Measurements from ENCODE around the gene TINAG. TPM values are rescaled to one million over a fixed set of nuclear protein-coding genes. Genes with fewer than 3 reads are reported as not detected.

TINAG gene, protein sequence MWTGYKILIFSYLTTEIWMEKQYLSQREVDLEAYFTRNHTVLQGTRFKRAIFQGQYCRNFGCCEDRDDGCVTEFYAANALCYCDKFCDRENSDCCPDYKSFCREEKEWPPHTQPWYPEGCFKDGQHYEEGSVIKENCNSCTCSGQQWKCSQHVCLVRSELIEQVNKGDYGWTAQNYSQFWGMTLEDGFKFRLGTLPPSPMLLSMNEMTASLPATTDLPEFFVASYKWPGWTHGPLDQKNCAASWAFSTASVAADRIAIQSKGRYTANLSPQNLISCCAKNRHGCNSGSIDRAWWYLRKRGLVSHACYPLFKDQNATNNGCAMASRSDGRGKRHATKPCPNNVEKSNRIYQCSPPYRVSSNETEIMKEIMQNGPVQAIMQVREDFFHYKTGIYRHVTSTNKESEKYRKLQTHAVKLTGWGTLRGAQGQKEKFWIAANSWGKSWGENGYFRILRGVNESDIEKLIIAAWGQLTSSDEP
- not detected for total RNA-seq

DNA sequence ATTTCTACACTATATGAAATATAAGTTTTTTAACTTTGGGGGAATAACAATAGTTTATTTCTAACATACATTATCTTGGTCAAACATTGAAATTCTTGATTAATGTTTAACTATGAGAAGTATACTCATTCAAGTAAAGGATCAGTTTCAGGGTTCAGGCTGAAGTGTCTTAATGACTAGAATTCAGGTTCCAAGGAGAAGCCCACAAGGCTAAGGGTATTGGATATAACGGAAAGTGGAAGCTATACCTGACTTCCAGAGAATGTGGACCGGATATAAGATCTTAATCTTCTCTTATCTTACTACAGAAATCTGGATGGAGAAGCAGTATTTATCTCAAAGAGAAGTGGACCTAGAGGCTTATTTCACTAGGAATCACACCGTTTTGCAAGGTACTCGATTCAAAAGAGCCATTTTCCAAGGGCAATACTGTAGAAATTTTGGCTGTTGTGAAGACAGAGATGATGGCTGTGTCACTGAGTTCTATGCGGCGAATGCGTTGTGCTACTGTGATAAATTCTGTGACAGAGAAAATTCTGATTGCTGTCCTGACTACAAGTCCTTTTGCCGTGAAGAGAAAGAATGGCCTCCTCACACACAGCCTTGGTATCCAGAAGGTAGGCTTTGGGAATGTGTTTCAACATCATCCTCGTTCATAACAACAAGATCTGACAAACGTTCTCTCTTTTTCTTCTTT lies at the start of gene TINAG:
Gene TINAG (plus strand): TSS at position 153 of the 697 bp plus-strand sequence. CDS start 110 bp downstream, at position 263.
- ChIA-PET CTCF (no interaction called here), POLR2A (no interaction called here)
- H3K27ac Mint-ChIP-seq, result no peak within 1 kb of the TSS
- H3K9me3 Mint-ChIP-seq (ENCODE audit: insufficient read depth), result peaks cover 4% of the 10 kb centered on the region
- DNase-seq (no peak), ATAC-seq (no peak)
- no peaks in the 10 kb centered on the region for H3K4me1 Mint-ChIP-seq (ENCODE audit: low read depth)
- H3K36me3 Mint-ChIP-seq (ENCODE audit: low read depth), result no peaks in the 10 kb centered on the region
- no peaks in the 10 kb centered on the region for H3K27me3 Mint-ChIP-seq (ENCODE audit: low read depth)
- no peak within 1 kb of the TSS for H3K4me3 Mint-ChIP-seq

DNA sequence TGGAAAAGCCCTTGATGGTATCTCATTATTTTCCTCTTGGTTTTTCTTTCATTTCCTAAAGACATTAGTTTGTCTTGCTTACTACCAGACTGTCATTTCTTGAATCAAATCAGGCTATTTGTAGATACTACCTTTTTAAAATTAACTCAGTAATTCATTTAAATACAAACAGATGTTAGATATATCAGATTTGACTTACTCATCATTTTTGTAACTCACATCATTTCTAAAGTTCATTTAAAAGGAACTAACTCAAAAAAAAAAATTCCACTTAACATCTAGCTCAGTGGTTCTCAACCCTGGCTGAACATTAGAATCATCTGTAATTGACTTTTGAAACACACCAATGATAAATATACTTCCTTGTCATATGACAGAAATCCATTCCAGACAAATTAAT lies 48.2 kb upstream of the TINAG start:
- H3K9me3 Mint-ChIP-seq (ENCODE audit: insufficient read depth), result no peaks in the 10 kb centered on the region
- no peak overlapping the region for H3K4me3 Mint-ChIP-seq
- no peaks in the 10 kb centered on the region for H3K27me3 Mint-ChIP-seq (ENCODE audit: low read depth)
- POLR2A ChIA-PET, result no interaction called here
- H3K4me1 Mint-ChIP-seq (ENCODE audit: low read depth), result no peaks in the 10 kb centered on the region
- ATAC-seq (no peak), DNase-seq (no peak)
- no peak overlapping the region for H3K27ac Mint-ChIP-seq
- no peaks in the 10 kb centered on the region for H3K36me3 Mint-ChIP-seq (ENCODE audit: low read depth)
- CTCF ChIA-PET, result no interaction called here

DNA sequence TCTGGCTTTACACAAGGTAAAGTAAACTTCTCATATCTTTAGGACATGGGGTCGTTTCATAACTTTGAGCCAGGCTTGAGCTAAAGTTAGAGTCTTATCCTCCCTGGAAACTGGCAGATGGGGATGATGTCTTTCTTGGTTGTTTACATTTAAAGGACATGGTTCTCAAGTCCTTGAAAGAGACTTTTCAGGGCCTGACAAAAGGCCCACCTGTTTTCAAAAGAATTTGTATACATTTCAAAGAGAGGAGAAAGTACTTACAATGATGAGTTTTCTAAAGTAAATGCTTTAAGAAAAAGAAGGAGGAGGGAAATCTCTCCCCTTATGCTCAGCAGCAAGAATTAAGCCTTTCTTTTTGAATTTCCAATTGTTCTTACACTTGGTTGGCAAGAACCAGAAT lies 45.7 kb upstream of the TINAG start:
- DNase-seq (no peak), ATAC-seq (no peak)
- ChIA-PET POLR2A (no interaction called here), CTCF (no interaction called here)
- Mint-ChIP-seq H3K36me3 (ENCODE audit: low read depth) (no peaks in the 10 kb centered on the region), H3K27me3 (ENCODE audit: low read depth) (no peaks in the 10 kb centered on the region), H3K27ac (no peak overlapping the region), H3K4me3 (no peak overlapping the region), H3K4me1 (ENCODE audit: low read depth) (no peaks in the 10 kb centered on the region), H3K9me3 (ENCODE audit: insufficient read depth) (no peaks in the 10 kb centered on the region)

DNA sequence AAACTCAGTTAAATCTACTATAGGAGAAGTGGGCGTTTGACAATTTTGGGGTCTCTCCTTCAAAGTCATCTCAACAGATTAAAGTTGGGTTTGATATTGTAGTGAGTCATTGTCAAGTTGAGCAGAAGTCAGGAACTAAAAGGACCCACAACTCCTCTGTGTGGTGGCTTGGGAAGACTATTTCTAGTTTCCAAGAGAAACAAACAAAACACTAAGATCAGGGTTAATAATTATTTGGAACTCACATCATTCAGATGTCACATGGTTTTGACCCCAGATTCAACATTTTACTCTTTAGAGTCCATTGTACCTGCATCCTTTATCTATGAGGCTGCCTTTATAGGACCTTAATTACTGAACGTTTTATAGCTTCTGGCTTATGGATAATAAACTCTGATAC lies 45.3 kb upstream of the TINAG start:
- ChIA-PET POLR2A (no interaction called here), CTCF (no interaction called here)
- H3K27me3 Mint-ChIP-seq (ENCODE audit: low read depth), result no peaks in the 10 kb centered on the region
- ATAC-seq (no peak), DNase-seq (no peak)
- no peaks in the 10 kb centered on the region for H3K9me3 Mint-ChIP-seq (ENCODE audit: insufficient read depth)
- H3K27ac Mint-ChIP-seq, result no peak overlapping the region
- H3K36me3 Mint-ChIP-seq (ENCODE audit: low read depth), result no peaks in the 10 kb centered on the region
- H3K4me1 Mint-ChIP-seq (ENCODE audit: low read depth), result no peaks in the 10 kb centered on the region
- no peak overlapping the region for H3K4me3 Mint-ChIP-seq

DNA sequence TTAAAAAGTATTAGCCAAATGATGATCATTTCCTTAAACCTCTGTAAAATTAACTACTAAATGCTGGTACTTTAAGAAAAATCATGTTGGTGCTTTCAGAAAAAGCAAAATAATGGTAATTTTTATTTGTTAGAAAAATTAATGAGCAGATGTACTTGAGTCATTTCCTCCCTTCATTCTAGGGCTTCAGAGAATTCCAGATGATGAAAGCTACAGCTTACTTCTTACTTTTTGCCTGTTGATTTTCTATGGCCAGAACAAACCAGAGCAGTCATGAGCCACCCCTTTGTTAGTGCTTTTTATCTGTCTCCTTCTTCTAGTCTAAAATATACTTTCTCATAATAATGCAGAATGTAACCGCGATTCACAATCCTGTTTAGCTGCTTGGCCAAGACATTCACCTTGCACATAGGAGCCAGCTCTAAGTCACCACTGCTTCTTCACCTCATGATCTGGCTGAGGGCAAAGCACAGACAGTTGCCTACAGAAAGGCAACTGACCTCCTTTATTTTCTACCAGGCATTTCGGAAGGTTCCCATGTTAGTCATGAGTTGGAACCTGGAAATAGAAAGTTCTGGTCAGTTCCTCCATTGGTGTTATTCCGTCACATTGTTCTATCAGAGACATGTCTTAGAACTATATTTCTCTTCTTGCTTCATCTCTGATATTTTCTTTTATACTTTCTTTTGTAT lies 43.5 kb upstream of the TINAG start:
- DNase-seq (no peak), ATAC-seq (no peak)
- H3K4me3 Mint-ChIP-seq, result no peak overlapping the region
- CTCF ChIA-PET, result interaction anchor here (1.0 kb wide), 1 partner anchor 21 kb away, joined by 3 read pairs; no protein-coding TSS in a partner anchor
- H3K27me3 Mint-ChIP-seq (ENCODE audit: low read depth), result no peaks in the 10 kb centered on the region
- POLR2A ChIA-PET, result no interaction called here
- H3K36me3 Mint-ChIP-seq (ENCODE audit: low read depth), result no peaks in the 10 kb centered on the region
- no peaks in the 10 kb centered on the region for H3K4me1 Mint-ChIP-seq (ENCODE audit: low read depth)
- no peaks in the 10 kb centered on the region for H3K9me3 Mint-ChIP-seq (ENCODE audit: insufficient read depth)
- H3K27ac Mint-ChIP-seq, result no peak overlapping the region

DNA sequence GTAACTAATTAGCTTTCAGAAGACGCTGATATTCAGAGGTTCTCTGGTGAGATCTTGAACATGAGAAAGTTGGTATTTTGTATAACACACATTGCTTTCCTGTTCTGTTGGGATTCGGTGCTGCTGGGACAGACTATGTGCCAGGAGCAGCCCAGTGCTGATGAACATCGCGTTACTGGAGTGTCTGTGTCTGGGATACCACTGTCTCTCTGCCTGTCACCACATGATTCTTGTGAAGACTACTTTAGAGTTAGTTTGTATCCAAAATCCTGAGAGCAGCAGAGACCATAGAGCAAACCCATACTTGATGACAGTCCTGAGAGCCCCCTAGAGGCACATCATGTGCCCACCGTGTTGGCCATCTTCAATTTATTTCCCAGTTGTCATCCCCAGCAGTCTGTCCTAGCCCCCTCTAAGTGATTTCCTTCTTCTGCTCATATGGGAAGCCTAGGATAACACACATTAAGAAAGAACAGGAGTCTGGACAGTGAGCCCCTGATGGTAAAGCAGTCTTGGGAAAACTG lies 41.8 kb upstream of the TINAG start:
- ATAC-seq, result no peak
- ChIA-PET CTCF (no interaction called here), POLR2A (no interaction called here)
- DNase-seq, result no peak
- Mint-ChIP-seq H3K4me3 (no peak overlapping the region), H3K9me3 (ENCODE audit: insufficient read depth) (no peaks in the 10 kb centered on the region), H3K27me3 (ENCODE audit: low read depth) (no peaks in the 10 kb centered on the region), H3K4me1 (ENCODE audit: low read depth) (no peaks in the 10 kb centered on the region), H3K27ac (no peak overlapping the region), H3K36me3 (ENCODE audit: low read depth) (no peaks in the 10 kb centered on the region)

DNA sequence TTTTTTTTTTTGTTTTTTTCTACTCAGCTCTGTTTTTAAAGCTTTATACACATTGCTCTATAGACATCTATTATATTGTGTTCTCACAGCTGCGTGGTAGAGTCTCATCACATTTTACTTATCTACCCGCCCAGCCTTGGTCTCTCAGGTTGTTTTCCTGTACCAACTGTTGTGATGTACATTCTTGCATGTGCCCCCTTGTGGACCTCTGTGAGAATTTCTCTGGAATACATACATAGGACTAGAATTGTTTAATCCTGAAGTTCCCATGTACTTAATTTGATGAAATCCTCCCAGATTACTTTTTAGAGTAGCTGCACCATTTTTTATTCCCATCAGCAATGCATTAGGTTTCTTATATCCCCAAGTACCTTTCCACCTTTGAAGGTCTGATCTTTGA lies 40.4 kb upstream of the TINAG start:
- no peaks in the 10 kb centered on the region for H3K4me1 Mint-ChIP-seq (ENCODE audit: low read depth)
- H3K4me3 Mint-ChIP-seq, result no peak overlapping the region
- no peak overlapping the region for H3K27ac Mint-ChIP-seq
- H3K36me3 Mint-ChIP-seq (ENCODE audit: low read depth), result no peaks in the 10 kb centered on the region
- ChIA-PET POLR2A (no interaction called here), CTCF (interaction anchor here (0.6 kb wide), 1 partner anchor 291 kb away, joined by 3 read pairs; no protein-coding TSS in a partner anchor)
- DNase-seq, result no peak
- ATAC-seq, result no peak
- no peaks in the 10 kb centered on the region for H3K27me3 Mint-ChIP-seq (ENCODE audit: low read depth)
- H3K9me3 Mint-ChIP-seq (ENCODE audit: insufficient read depth), result no peaks in the 10 kb centered on the region

DNA sequence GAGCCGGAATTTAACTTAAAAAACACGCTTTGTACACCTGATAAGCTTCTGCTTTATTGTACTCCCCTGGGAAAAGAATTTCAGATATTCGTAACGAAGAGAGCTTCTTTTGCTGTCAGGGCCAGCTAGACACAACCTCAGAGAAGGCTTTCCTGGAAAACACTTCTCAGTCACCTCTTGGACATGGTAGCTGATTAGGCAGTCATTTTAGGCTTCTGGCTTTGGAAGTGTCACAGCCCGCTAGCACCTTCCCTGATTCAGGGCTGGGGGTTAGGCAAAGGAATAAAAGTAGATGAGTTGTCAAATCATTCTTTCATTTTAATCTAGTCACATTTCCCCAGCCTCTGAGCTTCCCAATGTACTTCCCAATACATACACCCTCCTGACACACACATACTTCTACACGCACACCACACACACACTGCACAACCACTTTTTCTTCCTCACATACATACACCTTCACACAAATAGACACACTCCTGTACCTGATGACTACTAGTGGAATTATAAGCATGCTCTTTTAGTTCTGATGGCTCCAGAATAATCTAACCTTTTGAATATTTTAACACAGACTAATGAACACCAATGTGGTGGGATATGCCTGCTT lies 34.9 kb upstream of the TINAG start:
- Mint-ChIP-seq H3K4me1 (ENCODE audit: low read depth) (no peaks in the 10 kb centered on the region), H3K9me3 (ENCODE audit: insufficient read depth) (no peaks in the 10 kb centered on the region), H3K27ac (no peak overlapping the region), H3K36me3 (ENCODE audit: low read depth) (no peaks in the 10 kb centered on the region), H3K27me3 (ENCODE audit: low read depth) (no peaks in the 10 kb centered on the region), H3K4me3 (no peak overlapping the region)
- ATAC-seq (no peak), DNase-seq (no peak)
- ChIA-PET POLR2A (no interaction called here), CTCF (no interaction called here)

DNA sequence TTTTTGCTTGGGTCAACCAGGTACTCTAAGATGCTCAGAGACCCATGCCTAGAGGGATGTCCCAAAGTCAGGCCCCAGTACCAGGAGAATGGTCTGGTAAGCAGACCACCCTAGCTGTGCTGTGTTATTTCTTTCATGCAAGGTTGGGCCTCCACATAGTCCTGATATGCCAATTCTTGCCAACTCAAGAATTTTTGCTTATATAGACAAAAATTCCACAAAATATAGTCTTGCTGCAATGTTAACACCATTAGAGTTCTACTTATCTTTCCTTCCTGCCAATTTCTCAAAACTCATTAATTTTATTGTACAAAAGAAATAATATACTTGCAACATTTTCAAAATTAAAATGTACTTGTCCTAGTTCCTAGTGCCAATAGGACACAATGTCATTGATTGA lies 33.9 kb upstream of the TINAG start:
- ATAC-seq (no peak), DNase-seq (no peak)
- H3K27ac Mint-ChIP-seq, result no peak overlapping the region
- no peaks in the 10 kb centered on the region for H3K4me1 Mint-ChIP-seq (ENCODE audit: low read depth)
- no peaks in the 10 kb centered on the region for H3K36me3 Mint-ChIP-seq (ENCODE audit: low read depth)
- ChIA-PET CTCF (no interaction called here), POLR2A (no interaction called here)
- H3K27me3 Mint-ChIP-seq (ENCODE audit: low read depth), result no peaks in the 10 kb centered on the region
- no peak overlapping the region for H3K4me3 Mint-ChIP-seq
- H3K9me3 Mint-ChIP-seq (ENCODE audit: insufficient read depth), result no peaks in the 10 kb centered on the region

DNA sequence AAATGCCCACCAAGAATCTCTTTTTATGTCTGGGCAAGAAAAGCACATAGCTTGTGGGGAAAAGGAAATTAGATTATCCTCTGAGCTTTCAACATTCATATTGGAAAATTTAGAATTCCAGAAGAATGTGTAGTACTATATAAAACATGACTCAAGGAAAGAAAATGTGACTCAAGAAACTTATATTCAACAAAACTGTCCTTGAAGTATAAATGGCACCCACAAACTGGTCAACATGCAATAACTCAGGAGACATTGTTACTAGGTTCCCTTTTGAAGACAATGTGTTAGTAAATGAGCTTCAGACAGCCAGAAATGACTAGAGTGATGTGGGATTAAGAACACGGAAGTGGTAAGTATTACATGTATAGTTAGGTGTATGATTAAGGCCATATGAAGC lies 26.1 kb upstream of the TINAG start:
- no peak for DNase-seq
- no peaks in the 10 kb centered on the region for H3K36me3 Mint-ChIP-seq (ENCODE audit: low read depth)
- no peak overlapping the region for H3K4me3 Mint-ChIP-seq
- H3K9me3 Mint-ChIP-seq (ENCODE audit: insufficient read depth), result no peaks in the 10 kb centered on the region
- ATAC-seq, result no peak
- POLR2A ChIA-PET, result no interaction called here
- CTCF ChIA-PET, result no interaction called here
- H3K27ac Mint-ChIP-seq, result no peak overlapping the region
- H3K4me1 Mint-ChIP-seq (ENCODE audit: low read depth), result no peaks in the 10 kb centered on the region
- H3K27me3 Mint-ChIP-seq (ENCODE audit: low read depth), result no peaks in the 10 kb centered on the region

DNA sequence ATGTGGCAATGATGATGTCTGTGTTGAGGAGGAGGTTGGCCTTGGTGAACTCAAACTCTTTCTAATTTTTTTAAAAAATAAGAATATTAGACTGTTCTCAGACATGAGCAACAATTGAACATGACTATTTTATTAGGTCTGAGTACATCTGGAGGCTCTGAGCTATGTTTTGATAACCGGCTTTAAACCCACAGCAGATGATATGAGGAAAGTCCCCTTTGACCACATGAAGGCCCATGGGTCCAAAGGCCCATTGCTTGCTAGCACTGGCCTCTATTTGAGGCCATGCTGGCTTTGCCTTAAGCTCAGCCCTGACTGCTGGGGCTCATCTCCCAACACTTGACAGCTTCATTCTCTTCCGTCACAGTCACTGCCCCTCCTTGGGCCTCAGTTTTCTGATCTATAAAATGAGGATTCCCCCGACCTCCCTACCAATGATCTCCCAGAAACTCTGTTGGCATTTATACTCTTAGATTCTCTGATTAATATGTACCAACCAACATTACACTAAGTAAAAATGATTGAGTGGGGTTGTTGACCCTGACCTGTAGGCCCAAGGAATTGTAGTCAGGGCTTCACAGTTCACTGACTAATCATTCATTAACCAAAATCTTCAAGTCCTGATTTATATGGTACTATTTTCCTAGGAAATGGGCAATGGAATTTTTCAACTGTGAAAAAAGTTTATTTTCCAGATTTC lies 23.9 kb upstream of the TINAG start:
- Mint-ChIP-seq H3K27me3 (ENCODE audit: low read depth) (no peaks in the 10 kb centered on the region), H3K4me3 (no peak overlapping the region), H3K9me3 (ENCODE audit: insufficient read depth) (no peaks in the 10 kb centered on the region), H3K36me3 (ENCODE audit: low read depth) (no peaks in the 10 kb centered on the region), H3K4me1 (ENCODE audit: low read depth) (no peaks in the 10 kb centered on the region), H3K27ac (no peak overlapping the region)
- CTCF ChIA-PET, result no interaction called here
- ATAC-seq (no peak), DNase-seq (no peak)
- POLR2A ChIA-PET, result interaction anchor here (0.5 kb wide), 1 partner anchor 148 kb away, joined by 3 read pairs; no protein-coding TSS in a partner anchor
